Activated CD8-positive, alpha-beta memory T cell treated with anti-CD3 and anti-CD28 coated beads for 36 hours (primary cell): ENCODE measurements around the gene DLX4. TPM values are rescaled to one million over a fixed set of nuclear protein-coding genes. Genes with fewer than 3 reads are reported as not detected.

ENCODE experiments used
- CTCF ChIA-PET: fragments of 350-600 bp; sonication (Branson Sonifier 250); formaldehyde crosslinking; loops from one replicate; lab custom pipeline; 2021; ENCODE audit warnings: antibody characterized with exemption; lab: Charles Lee
- POLR2A ChIA-PET: fragments of 350-600 bp; sonication (Branson Sonifier 250); formaldehyde crosslinking; loops from one replicate; lab custom pipeline; 2021; ENCODE audit warnings: antibody characterized with exemption; lab: Charles Lee
- total RNA-seq, 2 experiments: library from RNA; stranded (reverse); gene quantifications; one replicate each; pipeline ENCODE4 v1.2.3, GENCODE V29; 2021

The DLX4 gene
- total RNA-seq, 2 experiments from 2014 or later = 0.67 to 0.97 TPM

DNA sequence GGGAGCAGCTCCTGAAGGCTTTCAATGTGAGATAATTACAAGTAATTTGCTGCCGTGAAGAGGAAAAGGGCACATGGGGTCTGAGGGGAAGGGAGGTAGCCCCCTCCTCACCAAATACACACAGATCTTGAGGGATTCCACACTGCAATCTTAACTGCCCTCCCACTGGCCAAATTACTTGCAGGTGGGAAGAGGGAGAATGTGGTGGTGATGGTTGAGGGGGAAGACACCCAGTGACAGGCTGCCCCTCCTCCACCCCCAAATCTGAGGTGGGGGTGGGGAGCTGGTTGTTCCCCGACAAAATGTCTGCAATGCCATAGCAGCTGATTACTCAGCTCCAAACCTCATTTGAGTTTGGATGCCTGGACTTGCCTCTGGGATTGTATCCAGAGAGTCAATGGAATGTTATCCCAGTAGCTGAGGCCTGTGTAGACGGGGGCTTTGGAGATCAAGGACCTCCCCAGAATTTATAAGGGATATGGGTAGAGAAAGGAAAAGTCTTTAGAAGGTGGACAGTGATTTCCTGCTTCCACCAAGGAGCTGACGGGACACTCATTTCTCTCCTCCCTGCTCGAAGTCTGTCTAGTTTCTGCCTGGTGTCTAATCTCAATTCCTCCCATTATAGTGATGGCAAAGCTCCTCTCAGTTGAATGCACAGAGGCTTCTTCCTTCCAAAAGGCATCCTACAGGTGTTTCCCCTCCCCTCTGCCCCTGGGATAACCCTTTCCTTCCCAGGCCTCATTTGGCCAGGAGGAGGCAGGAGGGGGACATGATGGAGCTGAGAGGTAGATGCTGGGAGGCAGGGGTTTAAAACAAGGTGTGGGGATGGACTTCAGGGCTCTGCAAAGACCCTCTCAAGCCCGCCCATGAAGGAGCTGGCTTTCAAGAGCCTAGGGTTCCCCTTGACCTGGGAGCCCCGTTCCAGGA, 8.7 kb downstream of the DLX4 start:
- POLR2A ChIA-PET = no interaction called here
- CTCF ChIA-PET = interaction anchor here (1.1 to 5.0 kb wide), 4 partner anchors 19 to 25 kb away, joined by 4 to 32 read pairs (median 8); no protein-coding TSS in a partner anchor

DNA sequence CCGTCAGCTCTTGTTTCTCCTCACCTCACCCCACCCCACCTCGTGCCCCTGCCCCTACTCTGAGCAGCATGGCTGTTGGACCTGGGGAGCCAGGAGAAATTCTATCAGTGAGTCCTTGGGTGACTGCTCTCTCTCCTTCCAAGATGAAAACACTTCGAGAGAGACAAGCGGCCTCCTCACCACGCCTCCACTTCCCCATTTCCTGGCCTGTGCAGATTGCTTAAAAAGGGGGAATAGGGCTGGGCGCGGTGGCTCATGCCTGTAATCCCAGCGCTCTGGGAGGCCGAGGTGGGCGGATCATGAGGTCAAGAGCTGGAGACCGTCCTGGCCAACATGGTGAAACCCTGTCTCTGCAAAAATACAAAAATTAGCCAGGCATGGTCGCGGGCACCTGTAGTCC, 9.5 kb downstream of the DLX4 start:
- ChIA-PET CTCF (interaction anchor here (0.7 to 1.8 kb wide), 3 partner anchors 18 to 112 kb away, joined by 3 to 10 read pairs (median 7); no protein-coding TSS in a partner anchor), POLR2A (interaction anchor here (0.7 kb wide), 1 partner anchor 10 kb away, joined by 4 read pairs; no protein-coding TSS in a partner anchor)

DNA sequence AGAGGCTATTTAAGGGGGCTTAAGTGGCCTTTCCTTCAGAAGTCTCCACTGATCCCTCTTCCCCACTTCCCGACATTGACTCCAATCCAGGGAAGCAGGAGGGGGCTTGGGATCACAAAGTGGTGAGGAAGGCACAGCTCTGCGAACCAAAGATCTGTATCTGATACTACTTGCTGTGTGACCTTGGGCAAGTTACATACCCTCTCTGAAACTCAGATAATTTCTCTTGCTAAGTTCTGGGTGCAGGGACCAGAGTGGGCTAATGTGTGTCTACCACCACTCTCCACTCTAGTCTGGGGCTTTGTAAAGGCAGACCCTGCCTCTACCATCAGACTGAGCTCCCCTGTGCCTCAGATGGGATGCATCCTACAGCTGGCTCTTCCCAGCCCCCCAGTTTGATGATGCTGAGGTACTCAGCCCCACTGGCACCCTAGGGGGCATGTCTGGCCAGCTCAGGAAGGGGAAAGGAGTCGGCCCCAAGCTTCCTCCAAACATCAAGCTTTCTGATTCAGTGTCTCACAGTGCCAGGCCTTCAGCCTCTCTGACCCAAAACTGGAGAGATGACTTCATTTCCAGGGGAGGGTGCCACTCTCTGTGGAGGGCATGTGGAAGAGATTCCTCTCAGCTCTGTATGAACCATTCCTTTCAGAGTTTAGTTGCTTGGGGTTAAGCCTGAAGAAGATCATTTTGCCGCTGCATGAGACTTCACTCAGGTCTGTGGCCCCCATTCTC, 10.9 kb downstream of the DLX4 start:
- ChIA-PET CTCF (interaction anchor here (1.0 kb wide), 1 partner anchor 100 kb away, joined by 4 read pairs; no protein-coding TSS in a partner anchor), POLR2A (no interaction called here)

DNA sequence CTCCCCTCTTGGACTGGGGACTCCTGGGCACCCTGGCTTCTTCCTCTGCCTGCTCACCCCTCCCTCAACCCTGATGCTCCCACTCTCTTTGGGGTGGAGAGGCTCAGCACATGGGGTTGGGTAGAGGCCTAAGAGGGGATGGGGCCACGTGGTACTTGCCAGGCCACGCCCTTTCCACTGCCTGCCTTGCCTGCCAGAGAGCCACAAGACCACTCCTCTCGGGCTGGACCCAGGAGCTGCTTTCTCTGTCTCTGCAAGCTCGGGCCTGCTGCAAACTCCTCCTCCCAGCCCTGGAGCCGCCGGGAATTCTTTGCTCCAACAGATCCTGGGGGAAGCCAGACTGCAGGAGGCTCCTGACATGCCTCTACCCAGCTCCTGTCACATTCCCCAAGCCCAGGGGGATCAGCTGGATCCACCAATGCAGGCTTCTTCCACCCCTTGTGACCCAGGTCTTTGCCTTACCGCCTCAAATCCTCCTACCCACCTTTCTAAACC, 11.8 kb downstream of the DLX4 start:
- ChIA-PET POLR2A (no interaction called here), CTCF (interaction anchor here (1.0 kb wide), 1 partner anchor 100 kb away, joined by 4 read pairs; no protein-coding TSS in a partner anchor)

DNA sequence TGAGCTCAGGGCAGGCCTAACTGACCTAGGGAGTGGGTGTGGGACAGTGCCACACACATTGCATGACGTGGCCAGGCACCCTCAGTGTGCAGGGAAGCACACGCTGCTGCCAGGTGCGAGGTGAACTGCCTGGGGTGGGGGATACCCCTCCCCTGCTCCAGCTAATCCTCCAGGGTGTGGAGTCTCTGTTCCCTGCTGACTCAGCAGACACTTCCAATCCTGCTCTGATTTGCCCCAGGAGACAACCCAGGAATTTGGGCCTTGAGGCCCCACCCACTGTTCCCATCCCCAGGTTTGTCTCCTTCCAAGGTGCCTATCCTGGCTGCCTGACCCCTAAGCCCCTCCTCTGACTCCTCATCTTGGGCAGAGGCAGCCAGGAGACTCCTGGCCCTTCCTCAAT, 15.3 kb downstream of the DLX4 start:
- CTCF ChIA-PET = interaction anchor here (0.8 to 1.5 kb wide), 3 partner anchors 10 to 427 kb away, joined by 3 to 4 read pairs (median 3); partner anchors contain the start of gene DLX3
- POLR2A ChIA-PET = no interaction called here

DNA sequence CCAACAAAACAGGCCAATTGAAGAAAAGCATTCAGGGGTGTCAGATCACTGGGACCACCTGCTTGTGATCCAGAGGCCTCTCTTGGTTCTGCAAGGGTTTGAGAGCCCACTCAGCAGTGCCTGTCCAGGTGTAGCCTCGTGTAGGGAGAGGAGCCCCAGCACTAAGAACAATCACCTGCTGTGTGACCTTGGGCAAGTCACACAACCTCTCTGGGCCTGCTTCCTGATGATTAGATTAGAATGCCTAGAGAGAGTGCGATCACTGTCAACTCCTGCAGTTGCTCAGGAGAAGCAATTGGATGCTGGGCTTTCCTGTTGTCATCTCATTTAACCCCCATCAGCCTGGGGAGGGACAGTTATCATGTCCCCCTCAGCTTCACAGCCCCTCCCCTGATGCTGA, 15.8 kb downstream of the DLX4 start:
- ChIA-PET CTCF (interaction anchor here (5.2 kb wide), 1 partner anchor 13 kb away, joined by 26 read pairs; no protein-coding TSS in a partner anchor), POLR2A (no interaction called here)

DNA sequence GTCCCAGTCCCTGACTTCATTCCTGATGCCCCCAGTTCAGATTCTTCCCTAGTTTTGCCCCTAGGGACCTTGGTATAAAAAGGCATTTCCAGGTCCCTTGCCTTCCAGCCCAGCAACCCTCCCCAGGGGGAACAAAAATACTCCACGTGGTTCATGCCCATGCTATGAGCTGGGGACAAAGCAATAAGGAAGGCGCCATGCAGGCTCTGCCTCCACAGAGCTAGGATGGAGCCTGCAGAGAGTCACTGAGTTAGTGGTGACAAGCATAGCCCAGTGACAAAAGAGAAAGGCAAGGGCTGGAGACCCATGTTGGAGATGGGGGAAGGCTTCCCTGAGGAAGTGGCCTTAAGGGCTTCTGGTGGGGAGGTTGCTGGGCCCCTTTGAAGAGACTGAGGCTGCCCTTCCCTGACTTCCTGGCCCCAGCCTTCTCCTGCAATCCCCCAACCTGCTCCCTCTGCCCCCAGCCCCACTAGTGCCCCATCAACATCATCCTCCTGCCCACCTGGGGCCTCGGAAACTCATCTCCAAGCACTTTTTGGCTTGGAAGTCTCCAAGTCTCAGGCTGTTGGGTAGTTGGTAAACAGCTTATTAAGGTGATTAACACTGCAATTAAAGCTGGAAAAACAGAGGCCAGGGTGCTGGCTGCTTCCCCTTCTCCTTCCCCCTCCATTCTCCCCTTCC, 16.5 kb downstream of the DLX4 start:
- ChIA-PET CTCF (interaction anchor here (0.6 to 5.2 kb wide), 3 partner anchors 12 to 66 kb away, joined by 3 to 26 read pairs (median 4); no protein-coding TSS in a partner anchor), POLR2A (no interaction called here)

DNA sequence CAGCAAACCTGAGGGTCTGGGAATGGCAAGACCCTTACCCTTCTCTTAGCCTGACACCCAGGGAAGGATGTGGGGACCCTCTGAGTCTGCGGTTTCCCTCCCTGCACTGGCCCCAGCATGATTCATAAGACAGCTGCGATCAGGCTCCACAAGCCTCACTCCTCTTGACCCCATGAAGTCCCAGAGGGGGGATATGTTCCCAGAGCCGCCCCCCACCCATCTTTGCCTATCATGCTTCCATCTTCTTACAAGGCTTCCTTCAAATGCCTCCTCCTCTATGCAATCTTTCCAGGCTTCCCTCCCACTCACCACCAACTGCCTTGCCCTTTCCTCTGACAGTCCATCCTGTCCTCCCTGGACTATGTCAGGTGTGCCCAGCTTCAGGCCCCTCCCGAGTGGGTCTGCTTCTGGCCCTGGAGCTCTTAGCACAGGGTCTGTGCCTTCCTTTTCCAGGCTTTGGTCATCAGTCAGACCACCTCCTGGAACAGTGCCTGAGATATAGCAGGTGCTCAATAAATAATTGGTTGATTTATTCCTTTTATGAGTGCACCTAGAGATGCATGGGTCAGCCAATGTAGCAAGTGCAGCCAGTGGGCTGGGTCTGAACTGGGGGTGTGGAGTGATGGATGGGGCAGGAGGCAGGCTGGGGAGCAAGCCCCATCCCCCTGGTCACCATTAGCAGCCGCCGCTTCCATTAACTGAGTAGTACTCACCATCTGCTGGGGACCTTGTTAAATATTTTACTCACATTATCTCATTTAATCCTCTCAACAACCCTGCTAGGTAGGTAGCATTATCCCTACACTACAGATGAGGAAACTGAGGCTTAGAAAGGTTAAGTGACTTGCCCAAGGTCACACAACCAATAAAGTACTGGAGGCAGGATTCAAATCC, 17.7 kb downstream of the DLX4 start:
- POLR2A ChIA-PET = no interaction called here
- CTCF ChIA-PET = interaction anchor here (0.6 to 5.2 kb wide), 3 partner anchors 10 to 34 kb away, joined by 3 to 26 read pairs (median 4); no protein-coding TSS in a partner anchor

DNA sequence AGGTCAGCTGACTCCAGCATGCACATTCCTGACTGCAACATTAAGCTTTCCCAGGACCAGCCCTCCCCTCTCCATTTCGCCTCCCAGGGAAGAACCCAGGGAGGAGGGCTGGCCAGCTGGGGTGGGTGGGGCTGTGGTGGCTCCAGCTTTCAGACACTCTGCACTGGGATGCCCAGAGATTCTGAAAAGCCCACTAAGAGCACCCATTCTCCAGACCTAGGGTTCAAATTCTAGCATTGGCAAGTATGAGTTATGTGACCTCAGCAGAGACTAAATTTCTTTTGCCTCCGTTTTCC, 18.2 kb downstream of the DLX4 start:
- ChIA-PET CTCF (interaction anchor here (0.6 to 5.2 kb wide), 2 partner anchors 10 kb away, joined by 3 to 26 read pairs; no protein-coding TSS in a partner anchor), POLR2A (no interaction called here)

DNA sequence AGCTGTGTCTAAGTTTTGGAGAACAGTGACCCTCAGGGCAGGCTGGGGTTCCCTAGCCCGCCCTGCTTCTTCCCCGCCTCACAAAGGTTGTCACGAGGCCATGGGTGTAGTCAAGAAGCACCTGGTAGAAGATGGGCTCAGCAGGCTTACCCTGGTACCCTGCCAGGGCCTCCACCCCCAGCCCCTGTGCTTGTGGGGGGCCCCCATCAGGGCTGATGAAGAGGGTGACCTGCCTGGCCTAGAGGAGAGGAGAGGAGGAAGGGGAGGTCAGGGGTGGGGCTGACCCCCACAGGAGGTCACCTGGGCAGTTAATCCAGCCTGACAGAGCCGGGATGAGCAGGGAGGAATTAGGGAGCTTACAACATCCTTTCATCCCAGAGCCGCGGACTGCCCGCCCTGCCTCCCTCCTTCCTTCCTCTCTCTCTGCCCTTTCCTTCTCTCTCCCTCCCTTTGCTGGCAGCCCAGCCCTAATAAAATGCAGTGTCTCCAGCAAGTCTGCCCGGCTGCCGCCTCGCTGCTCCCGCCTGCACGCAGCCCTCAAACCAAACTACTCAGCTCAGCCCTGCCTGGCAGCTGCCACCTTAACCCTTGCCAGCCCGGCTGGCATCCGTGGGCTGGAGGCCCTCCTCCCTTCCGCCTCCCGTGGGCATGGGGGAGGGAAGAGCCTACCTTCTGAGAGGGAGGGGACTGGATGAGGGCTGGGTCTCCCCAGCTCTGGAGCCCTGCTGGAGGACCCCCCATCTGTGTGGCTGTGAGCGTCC, 18.9 kb downstream of the DLX4 start:
- POLR2A ChIA-PET = interaction anchor here (0.5 kb wide), 1 partner anchor 9 kb away, joined by 4 read pairs; no protein-coding TSS in a partner anchor

DNA sequence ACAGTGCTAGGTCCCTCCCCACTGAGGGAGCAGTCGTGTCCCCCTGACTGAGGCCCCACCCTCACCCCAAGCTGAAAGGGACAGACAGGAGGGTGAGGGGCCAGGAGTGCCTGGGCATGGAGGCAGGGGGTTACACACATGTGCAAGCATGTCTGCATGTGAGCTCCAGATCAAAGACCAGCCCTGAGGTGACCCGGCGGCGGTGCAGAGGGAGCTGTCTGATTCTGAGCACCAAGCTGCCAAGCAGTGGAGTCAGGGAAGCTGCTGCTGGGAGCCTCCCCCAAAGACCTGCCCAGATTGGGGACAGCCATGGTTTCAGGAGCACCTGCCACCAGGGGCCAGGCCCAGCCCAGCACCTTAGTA, 20.5 kb downstream of the DLX4 start:
- ChIA-PET CTCF (interaction anchor here (0.6 to 5.2 kb wide), 5 partner anchors 8 to 422 kb away, joined by 3 to 26 read pairs (median 4); no protein-coding TSS in a partner anchor), POLR2A (interaction anchor here (0.7 kb wide), 1 partner anchor 292 kb away, joined by 4 read pairs; no protein-coding TSS in a partner anchor)

More for the DNA sequence above, 18.9 kb downstream of the DLX4 start:
- CTCF ChIA-PET = interaction anchor here (0.6 to 5.2 kb wide), 5 partner anchors 10 to 37 kb away, joined by 3 to 26 read pairs (median 3); no protein-coding TSS in a partner anchor

DNA sequence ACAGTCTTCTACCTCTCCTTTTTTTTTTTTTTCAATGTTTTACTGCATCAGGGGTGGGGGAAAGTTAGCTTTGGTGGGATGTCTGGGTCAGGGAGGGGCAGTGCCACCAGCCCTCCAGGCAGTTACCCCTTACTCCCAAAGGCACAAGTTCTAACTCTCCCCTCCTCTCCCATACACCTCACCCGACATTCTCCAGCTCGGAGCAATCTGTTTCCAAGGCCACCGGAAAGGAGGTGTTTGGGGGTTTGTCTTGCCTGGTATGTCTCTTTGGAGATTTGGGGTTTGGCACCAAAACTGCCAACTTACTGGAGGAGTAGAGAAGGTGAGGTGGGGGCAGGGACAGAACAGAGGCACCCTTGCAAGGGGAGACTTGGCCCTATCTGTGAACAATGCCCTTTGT, 21.3 kb downstream of the DLX4 start:
- ChIA-PET CTCF (interaction anchor here (0.8 to 1.3 kb wide), 4 partner anchors 24 to 423 kb away, joined by 3 to 6 read pairs (median 4); no protein-coding TSS in a partner anchor), POLR2A (interaction anchor here (0.7 kb wide), 1 partner anchor 291 kb away, joined by 4 read pairs; no protein-coding TSS in a partner anchor)

DNA sequence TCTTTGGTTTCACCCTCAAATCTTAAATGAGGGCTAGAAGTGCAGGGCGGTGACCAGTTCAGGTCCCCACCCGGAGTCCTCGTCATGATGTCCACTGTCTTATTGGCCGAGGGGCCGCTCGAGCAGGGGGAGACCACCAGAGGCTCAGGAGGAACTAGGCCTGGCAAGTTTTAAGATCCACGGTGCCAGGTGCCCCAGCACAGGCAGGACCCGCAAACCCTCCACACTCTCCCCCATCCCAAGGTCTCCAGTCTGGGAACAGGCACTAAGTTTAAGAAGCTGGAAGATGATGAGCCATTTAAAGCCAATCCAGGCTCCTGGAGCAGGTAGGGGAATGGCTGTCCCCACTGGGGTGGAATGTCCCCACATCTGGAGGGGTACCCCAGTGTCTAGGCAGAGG, 21.9 kb downstream of the DLX4 start:
- CTCF ChIA-PET = interaction anchor here (1.1 to 1.3 kb wide), 2 partner anchors 38 to 423 kb away, joined by 4 to 6 read pairs; no protein-coding TSS in a partner anchor
- POLR2A ChIA-PET = no interaction called here

DNA sequence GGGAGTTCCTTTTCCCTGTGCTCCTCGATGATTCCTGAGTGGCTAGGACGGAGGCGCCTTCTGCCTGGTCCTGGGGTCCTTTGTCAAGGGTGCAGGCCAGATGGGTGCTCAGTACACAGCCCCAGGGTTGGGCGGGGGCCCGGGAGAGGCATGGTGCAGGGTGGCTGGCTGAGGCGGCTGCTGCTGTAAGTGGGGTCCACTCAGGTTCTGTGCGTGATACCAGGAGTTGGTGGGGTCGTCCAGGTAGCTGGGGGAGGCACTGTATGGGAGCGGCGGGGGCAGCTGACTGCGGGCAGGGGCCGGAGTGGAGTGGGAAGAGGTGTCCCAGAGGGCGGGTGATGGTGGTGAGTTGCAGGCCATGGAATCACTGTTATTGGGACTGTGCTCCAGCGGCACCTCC, 22.4 kb downstream of the DLX4 start:
- CTCF ChIA-PET = no interaction called here

DNA sequence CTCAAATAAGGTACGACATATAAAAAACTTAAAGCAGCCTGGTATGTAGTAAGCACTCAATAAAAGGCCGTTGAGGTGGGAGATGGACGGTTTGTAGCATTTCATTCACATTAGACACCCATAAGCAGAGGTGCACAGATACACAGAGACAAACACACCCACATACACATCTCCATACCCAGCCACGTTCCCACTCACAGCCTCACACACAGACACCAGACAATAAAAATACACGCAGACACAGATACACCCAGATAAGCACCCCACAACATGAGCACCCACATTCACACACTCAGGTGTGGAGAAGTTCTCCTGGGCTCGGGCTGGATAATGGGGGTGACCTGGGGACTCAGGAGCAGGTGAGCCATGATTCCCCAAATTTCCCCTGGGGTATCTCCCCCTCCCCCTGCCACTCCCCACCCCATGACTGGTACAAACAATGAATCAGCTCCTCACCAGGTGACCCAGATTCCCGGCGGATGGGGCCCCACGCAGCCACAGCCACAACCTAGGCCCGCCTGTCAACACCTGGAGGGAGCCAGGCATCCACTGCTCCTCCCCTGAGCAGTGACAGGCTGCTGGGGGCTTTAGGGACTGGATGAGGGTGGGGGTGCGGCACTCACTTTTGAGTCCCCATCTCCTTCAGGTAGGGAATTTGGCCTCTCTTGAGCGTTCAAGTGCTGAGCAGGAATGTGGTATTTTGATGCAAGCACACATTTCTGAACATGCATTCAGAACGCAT, 23.4 kb downstream of the DLX4 start:
- POLR2A ChIA-PET = no interaction called here
- CTCF ChIA-PET = interaction anchor here (0.6 to 8.0 kb wide), 2 partner anchors 38 to 286 kb away, joined by 3 to 144 read pairs; no protein-coding TSS in a partner anchor

More for the DNA sequence above, 22.4 kb downstream of the DLX4 start:
- POLR2A ChIA-PET = no interaction called here

DNA sequence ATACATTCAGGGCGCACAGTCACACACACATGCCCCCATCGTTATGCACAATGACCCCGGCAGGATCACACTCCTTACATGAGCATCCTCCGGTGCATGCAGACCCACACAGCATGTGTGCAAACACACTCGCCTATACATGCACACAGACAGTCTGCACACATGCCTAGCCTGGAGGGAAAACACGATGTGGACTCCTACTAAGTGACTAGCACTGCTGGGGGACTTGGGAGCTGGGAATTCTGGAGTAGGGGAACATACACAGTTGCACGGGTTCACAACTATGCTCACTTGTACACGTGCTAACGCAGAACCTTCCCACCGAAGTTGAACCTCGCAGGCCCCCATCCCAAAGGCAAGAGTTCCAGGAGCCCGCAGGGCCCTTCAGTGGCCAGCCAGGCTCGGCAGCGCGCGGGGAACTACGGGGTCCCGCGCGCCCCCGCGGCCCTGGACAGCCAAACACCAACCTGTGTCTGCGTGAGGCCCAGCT, 24.0 kb downstream of the DLX4 start:
- ChIA-PET CTCF (interaction anchor here (0.9 to 8.0 kb wide), 3 partner anchors 39 to 205 kb away, joined by 3 to 144 read pairs (median 3); partner anchors contain the start of gene KAT7), POLR2A (no interaction called here)
